Kidney epithelial cell (primary cell): ENCODE measurements around the gene LRRC53. TPM values are rescaled to one million over a fixed set of nuclear protein-coding genes. Genes with fewer than 3 reads are reported as not detected.

Experiments used
- DNase-seq: peaks from one replicate; pipeline ENCODE4 v3.0.0-alpha.2; 2010; ENCODE audit warnings: low read depth
- H3K27me3 ChIP-seq: 2 replicates; pipeline ENCODE4 v1.6.0; 2011; ENCODE audit warnings: low read length; ENCODE audit not compliant: control insufficient read depth, insufficient read depth
- H3K36me3 ChIP-seq: 2 replicates; pipeline ENCODE4 v1.5.1; 2011; ENCODE audit warnings: low read length; ENCODE audit not compliant: control insufficient read depth, insufficient read depth
- H3K4me3 ChIP-seq: 2 replicates; pipeline ENCODE4 v1.5.1; 2011; ENCODE audit warnings: low read depth, mild to moderate bottlenecking, control low read depth, low read length
- total RNA-seq: library from RNA; depleted of rRNA; stranded (reverse); fragments of >200 nt; gene quantifications from 2 replicates; pipeline ENCODE4 v1.2.3, GENCODE V29; 2015
- TF ChIP-seq, protein P1 (sequence below): IDR thresholded peaks from 2 replicates; pipeline ENCODE4 v1.5.1; 2011; ENCODE audit warnings: mild to moderate bottlenecking, moderate library complexity, low read length, control low read depth, inconsistent platforms; ENCODE audit not compliant: insufficient read depth, poor library complexity, severe bottlenecking

LRRC53 gene
- total RNA-seq, 1 donor from 2014 or later, result not detected

GRCh38 chr1:74429580-74429979 lies 82.8 kb downstream of the LRRC53 start:
- DNase-seq, result no peak
- Histone ChIP-seq H3K36me3 (no peaks in the 10 kb centered on the region), H3K27me3 (no peaks in the 10 kb centered on the region), H3K4me3 (no peak overlapping the region)
- TF ChIP-seq, protein P1, sequence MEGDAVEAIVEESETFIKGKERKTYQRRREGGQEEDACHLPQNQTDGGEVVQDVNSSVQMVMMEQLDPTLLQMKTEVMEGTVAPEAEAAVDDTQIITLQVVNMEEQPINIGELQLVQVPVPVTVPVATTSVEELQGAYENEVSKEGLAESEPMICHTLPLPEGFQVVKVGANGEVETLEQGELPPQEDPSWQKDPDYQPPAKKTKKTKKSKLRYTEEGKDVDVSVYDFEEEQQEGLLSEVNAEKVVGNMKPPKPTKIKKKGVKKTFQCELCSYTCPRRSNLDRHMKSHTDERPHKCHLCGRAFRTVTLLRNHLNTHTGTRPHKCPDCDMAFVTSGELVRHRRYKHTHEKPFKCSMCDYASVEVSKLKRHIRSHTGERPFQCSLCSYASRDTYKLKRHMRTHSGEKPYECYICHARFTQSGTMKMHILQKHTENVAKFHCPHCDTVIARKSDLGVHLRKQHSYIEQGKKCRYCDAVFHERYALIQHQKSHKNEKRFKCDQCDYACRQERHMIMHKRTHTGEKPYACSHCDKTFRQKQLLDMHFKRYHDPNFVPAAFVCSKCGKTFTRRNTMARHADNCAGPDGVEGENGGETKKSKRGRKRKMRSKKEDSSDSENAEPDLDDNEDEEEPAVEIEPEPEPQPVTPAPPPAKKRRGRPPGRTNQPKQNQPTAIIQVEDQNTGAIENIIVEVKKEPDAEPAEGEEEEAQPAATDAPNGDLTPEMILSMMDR, result no peak

GRCh38 chr1:74427681-74428080 lies 84.7 kb downstream of the LRRC53 start:
- H3K27me3 ChIP-seq, result no peaks in the 10 kb centered on the region
- DNase-seq, result no peak
- H3K4me3 ChIP-seq, result no peak overlapping the region
- no peaks in the 10 kb centered on the region for H3K36me3 ChIP-seq
- TF ChIP-seq, protein P1, result no peak

- no peak for DNase-seq
- H3K27me3 ChIP-seq, result no peaks in the 10 kb centered on the region
- no peaks in the 10 kb centered on the region for H3K36me3 ChIP-seq
- no peak overlapping the region for H3K4me3 ChIP-seq
- TF ChIP-seq, protein P1, result no peak
These were observed 86.0 kb downstream of the LRRC53 start for GRCh38 chr1:74426208-74426937.

GRCh38 chr1:74425676-74426075 lies 86.7 kb downstream of the LRRC53 start:
- H3K4me3 ChIP-seq, result no peak overlapping the region
- no peaks in the 10 kb centered on the region for H3K36me3 ChIP-seq
- H3K27me3 ChIP-seq, result no peaks in the 10 kb centered on the region
- DNase-seq, result no peak
- TF ChIP-seq, protein P1, result no peak

DNA sequence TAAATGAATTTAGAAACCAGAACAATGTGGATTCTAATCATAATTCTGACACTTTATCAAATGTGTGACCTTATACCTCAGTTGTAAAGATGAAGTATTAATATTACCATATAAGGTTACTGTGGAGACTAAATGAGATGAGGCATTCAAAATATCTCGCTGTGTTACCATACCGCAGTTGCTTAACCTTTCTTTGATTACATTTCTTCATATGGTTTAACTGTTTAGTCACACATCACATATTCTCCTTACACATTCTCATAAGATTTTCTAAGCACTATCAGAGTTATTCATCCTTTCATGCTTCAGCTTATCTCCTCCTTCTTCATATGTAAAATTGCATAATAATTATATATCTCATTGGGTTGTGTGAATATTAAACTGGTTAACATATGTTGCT lies 88.9 kb downstream of the LRRC53 start:
- no peaks in the 10 kb centered on the region for H3K27me3 ChIP-seq
- TF ChIP-seq, protein P1, result no peak
- no peak for DNase-seq

GRCh38 chr1:74422421-74423292 lies 89.8 kb downstream of the LRRC53 start:
- no peak for DNase-seq
- Histone ChIP-seq H3K36me3 (no peaks in the 10 kb centered on the region), H3K27me3 (no peaks in the 10 kb centered on the region), H3K4me3 (no peak overlapping the region)
- TF ChIP-seq, protein P1, result no peak

More for the DNA sequence above, 88.9 kb downstream of the LRRC53 start:
- Histone ChIP-seq H3K36me3 (no peaks in the 10 kb centered on the region), H3K4me3 (no peak overlapping the region)
